Smooth muscle cell of the brain vasculature (primary cell): ENCODE data around the gene GNAZ.

Source experiments
- DNase-seq: peaks from one replicate; pipeline ENCODE4 v3.0.0-alpha.2; 2012; ENCODE audit warnings: low read depth, low spot score

The GNAZ gene

DNA sequence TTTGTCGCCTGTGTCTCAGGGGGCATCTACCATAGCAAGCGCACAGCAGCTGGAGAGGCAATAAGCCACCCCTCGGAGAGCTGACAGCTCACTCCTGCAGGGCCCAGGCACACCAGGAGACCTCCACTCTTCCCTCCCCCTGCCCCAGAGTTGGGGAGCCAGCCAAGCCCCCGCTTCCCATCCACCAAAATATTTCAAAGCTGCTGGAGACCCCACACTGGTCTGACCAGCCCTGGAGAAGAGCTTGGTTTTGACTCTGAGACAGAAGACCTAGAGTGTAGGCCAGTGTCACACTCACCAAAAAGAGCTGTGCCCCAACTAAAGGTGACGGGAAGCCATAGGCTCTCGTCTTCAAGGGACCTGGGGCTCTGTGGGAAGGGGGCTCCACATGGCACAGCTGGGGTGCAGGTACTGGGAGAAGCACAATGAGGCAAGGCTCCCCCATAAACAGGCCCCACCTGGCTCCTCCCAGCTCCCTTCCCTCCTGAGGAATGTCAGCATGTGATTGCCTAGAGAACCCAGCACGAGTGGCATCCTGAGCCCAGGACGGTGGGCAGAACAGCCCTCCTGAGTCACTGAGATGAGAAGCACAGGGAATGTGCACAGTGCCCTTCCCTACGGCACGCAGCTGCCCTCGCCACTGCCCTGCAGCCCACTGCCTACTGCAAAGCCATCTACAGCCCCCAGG lies 5.8 kb upstream of the GNAZ start:
- DNase-seq, result no peak

GRCh38 chr22:23065069-23065451 lies 5.3 kb upstream of the GNAZ start:
- DNase-seq, result no peak

- DNase-seq, result no peak
Observed at GRCh38 chr22:23065495-23066122, 4.7 kb upstream of the GNAZ start.

GRCh38 chr22:23066200-23067022 lies 3.9 kb upstream of the GNAZ start:
- no peak for DNase-seq

GRCh38 chr22:23067023-23067650 lies 3.2 kb upstream of the GNAZ start:
- DNase-seq, result no peak

- DNase-seq, result no peak
Observed at GRCh38 chr22:23067691-23068090, 2.6 kb upstream of the GNAZ start.

DNA sequence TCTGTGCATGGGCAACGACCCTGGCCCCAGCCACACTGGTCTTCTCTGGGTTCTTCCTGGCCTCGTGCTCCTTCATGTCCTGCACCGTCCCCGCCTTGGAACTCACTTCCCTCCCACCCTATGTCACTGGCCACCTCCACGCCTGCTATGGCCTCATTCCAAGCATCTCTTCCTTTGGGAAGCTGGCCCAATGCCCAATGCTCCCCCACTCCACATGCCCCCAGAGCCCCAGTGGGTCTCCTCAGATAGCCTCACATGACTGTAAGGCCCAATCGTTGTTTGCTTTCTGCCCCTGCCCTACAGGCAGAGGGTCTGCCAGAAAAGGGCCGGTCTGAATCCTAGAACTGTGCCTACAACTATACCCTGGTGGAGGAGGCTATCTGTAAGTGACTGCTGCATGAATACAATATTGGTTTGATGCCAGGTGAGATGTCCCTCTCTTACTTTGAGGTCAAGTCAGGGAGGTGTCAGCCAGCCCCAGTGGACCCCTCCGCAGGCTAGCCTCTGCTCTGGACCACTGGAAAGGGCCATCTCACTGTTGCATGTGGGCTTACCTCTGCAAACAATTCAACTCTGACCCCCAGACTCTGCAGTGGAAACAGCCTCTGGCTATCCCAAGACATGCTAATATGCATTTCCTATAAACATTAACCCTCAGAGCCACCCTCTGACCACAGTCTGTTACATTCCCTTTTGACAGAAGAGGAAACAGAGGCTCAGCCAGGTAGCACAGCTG lies 2.1 kb upstream of the GNAZ start:
- no peak for DNase-seq

GRCh38 chr22:23068832-23069385 lies 1.4 kb upstream of the GNAZ start:
- DNase-seq, result no peak

DNA sequence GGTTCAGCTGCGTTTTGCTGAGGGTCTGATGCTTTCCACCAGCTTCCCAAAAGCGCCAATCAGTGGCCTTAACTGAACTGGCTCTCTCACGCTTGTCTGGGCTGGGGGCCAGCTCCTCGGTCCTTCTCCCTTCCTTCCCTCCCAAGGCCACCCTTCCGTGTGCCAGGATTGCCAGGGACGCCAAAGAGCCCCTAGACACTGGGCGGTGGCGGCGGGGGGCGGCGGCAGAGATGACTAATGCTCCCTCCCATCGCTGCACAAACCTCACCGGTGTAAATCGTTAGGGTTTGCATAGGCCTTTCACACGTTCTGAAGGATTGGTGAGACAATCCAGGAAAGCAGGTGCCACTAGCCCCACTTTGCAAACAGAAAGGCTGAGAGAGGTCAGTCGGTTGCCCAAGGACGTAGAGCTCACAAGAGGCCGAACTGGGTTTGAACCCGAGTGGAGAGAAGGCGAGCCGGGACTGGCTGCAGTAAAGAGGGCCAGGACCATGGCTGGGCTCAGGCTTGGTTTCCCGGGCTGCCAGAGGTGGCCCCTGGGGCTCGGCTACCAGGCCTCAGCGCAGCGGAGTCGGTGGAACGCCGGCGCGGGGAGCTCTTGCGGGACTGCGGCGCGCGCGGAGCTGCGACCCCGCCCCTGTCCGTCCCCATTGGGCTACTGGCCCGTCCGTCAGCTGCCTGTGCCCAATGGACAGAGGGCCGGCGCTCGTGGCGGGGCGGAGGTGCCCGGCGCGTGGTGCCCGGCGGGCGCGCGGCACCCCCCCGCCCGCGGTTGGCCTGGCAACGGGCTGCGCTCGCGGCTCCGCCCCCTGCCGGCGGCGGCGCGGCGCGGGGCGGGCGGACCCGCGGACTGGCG lies 589 bp upstream of the GNAZ start:
- peak; percentile 44 for DNase-seq

DNA sequence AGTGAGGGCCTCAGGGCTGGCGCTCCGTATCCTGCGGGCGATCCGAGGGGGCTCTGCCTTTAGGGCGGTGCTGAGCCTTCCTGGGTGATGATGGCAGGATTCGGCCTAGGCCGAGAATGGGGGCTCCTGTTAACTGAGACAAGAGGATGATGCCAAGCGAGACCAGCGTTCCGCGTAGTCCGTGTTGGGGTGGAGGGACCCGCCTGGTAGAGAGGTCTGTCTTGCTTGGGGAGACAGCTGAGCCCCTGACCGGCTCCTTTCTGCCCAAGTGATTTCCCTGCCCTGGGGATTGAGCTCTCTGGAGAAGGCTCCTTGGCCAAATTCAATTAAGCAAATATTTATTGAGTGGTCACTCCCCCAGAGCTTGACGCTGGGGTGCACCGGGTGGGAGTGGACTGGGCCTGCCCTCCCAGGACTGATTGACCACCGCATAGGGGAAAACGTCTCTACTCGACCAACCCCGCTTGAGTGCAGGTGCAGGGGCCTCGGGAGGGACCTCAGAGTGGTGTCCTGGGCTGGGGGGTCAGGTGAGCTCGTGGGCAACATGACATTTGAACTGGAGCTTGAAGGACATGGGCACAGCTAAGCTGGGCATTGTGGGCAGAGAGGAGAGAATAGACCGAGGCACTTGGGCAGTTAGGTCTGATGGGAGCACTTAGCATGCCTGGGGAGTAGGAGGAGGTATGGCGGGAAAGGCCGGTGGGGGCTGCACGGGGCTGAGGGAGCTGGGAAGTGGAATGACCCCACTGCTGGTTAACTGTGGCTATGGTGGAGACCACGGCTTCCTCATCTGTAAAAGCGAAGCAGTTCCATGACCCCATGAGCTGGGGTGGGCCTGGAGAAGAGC lies 1.1 kb downstream of the GNAZ start:
- no peak for DNase-seq

GRCh38 chr22:23072077-23072910 lies 2.0 kb downstream of the GNAZ start:
- no peak for DNase-seq

- DNase-seq, result no peak
Observed at GRCh38 chr22:23072911-23073491, 2.7 kb downstream of the GNAZ start.

DNA sequence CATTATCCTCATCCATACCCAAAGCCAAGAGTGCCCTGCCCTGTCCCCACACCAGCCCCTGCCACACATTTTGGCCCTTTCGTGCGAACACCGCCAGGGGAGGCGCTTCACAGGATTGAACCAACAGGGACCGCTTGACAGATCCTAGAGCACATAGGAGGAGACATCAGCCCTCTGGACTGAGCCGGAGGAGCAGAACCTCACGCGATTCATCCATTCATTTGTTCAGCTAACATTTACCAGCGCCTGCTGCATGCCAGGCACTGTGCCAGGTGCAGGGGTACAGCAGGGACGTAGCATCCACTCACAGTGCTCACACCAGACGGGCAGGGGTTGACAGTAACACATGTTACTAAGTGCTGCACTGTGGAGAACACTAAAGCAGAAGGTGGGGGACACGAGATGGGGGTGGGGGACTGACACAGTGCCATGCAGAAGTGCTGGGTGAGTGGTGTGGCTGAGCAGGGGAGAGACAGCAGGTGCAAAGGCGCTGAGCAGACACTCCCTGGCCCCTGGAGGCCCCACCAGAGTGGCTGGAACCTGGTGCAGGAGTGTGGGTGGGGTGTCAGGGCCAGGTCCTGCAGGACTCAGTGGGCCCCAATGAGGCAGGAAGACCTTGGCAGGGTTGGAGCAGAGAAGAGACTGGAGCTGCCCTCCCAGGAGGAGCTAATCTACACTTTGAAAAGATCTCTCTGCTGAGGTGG lies 3.4 kb downstream of the GNAZ start:
- DNase-seq, result no peak

DNA sequence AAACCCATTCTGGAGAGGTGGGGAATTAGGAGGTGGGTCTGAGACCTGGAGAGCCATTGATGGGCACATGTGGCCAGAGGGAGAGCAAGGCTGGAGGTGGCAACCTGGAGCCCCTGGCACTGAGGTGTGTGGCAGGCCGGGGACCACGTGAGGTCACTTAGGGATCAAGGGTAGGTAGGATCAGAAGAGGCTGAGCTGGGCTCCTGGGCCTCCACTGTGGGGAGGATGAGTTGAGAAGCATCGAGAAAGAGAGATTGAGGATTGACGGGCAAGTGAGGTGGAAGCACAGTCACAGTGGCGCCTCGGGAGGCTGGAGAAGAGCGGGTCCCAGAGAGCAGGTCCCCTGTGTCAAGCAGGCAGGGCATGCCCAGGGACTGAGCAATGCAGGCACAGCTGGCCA lies 4.1 kb downstream of the GNAZ start:
- no peak for DNase-seq

GRCh38 chr22:23075050-23075449 lies 4.7 kb downstream of the GNAZ start:
- DNase-seq, result no peak

DNA sequence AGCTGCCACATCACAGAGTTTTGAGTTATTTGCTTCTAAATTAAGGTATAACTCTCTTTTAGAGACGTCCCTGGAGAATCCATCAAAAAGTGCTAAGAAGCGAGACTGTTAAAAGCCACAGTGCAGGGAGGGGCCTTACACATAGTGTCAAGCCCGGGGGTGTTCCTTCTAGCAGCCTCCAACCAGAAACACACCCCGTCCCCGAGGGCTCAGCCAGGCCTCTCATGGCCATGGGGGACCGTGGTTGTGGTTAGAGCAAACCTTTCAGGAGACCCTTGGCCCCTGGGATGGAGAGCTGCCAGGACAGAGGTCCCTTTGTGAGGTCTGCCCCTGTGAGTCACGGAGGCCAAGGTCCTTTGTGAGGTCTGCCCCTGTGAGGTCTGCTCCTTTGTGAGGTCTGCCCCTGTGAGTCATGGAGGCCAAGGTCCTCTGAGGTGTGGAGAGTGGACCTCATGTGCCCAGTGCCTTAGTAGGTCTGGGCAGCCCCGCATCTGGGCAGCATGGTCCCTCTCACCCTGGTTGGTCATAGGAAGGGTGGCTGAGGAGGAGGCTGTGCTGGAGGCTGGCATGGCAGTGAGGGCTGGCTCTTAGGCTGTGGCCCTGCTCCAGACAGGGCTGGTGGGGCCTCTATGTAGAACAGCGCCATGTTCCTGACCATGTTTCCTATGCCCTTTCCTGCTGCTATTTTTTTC lies 5.4 kb downstream of the GNAZ start:
- no peak for DNase-seq
